ENCODE data around the gene TENM4. TPM values are rescaled to one million over a fixed set of nuclear protein-coding genes. Genes with fewer than 3 reads are reported as not detected.

Gene TENM4
- total RNA-seq, 1 donor from 2014 or later = 7.3 TPM

DNA sequence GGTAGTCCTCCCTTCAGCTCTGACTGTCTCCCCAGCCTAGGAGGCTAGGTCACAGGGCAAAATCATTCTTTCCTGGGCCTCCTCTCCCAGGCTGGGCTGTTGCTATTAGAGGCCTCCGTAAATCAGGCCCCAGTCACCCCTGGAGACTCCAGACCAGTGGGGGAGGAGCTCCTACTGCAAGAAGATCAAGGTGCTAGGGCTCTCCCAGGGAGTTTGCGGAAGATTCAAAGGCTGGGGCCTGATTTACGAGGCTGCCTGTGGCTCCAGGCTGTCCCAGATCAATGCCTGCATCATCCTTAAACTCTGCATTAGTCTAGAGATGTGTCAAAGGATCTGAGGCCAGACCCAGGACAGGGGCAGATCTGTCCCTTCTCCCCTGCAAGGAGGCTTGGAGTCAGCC is 346.2 kb downstream of the TENM4 start:
- no peak for DNase-seq (ENCODE audit: extremely low read depth, low read depth, low spot score)

DNA sequence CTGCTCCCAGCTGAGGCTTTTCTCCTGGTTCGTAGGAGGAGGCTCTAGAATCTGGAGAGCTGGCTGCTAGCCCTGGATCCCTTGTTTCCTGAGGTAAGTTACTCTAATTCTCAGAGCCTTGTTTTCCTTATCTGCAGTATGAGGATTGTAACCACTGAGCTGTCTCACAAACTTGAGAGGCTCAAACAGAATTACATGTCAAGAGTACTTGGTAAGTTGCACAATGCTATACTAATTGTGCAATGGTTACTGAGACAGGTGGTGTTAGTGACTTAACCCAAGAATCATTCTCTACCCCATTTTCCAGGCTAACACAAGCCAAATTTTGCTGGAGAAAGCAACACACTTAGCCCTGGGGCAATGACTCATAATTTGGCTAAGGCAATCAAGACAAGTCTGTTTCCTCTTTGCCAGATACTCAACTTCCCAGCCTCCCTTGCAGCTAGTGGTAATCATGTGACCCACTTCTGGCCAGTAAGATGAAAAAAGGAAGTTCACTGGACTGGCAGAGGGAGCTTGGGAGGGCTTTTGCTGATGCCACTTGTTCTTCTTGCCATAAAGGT is 348.0 kb downstream of the TENM4 start:
- DNase-seq (ENCODE audit: extremely low read depth, low read depth, low spot score) = no peak

DNA sequence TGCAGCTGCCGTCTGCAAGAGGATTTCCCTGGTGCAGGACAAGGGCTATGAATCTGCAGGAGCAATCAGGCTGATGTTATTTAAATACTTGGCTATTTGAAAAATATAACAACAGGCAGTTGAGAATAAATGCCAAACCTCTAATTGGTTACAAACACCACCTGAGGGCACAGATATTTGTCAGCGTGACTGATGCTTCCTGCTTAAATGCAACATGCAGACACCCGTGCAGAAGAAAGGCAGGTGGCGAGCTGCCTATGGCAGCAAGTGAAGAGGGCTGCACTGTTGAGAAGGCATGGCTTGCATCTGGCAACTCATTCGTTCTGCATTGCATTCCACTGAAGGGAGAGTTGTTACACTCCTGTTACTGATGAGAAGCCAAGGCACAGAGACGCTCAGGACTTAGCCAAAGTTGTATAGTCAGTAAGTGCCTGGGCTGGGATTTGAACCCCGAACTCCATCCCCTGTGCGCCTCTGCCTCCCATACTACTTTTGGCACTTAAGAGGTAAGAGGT is 350.6 kb downstream of the TENM4 start:
- DNase-seq (ENCODE audit: extremely low read depth, low read depth, low spot score) = no peak

DNA sequence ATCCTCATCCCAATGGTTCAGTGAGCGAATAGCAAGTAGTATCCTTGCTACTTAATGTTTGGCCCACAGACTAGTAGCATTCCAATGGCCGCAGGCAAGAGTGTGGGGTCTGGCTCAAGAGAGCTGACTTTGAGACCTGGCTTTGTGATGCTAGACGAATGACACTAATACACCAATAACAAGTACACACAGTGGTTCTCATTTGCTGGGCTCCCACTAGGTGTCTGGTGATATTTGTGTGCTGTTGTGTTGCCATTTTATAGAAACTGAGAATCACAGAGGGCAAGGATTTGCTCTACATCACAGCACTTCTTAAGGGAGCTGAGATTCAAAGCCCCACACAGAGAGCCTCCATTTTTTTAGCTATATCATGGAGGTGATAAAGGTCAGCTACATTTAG is 351.2 kb downstream of the TENM4 start:
- no peak for DNase-seq (ENCODE audit: extremely low read depth, low read depth, low spot score)

DNA sequence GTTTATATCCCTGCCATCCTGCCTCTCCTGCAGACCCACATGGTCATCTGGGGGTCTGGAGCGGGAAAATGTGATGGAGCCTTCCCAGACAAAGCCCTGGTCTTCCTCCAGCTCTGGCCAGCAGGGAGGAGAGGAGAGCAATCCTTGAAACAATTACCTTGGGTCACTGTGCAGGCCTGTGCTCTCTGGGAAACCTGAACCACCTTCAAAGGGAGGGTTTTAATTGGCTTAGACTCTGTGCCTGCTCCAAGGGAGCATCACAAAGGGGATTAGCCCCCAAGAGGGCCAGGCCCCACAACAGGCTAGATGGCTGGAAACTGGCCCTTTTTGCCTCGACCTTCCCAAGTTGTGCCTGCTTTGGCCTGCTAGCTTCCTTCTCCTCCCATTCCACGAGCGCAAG is 351.9 kb downstream of the TENM4 start:
- no peak for DNase-seq (ENCODE audit: extremely low read depth, low read depth, low spot score)

GRCh38 chr11:79087961-79088318 is 352.9 kb downstream of the TENM4 start:
- DNase-seq (ENCODE audit: extremely low read depth, low read depth, low spot score) = no peak

DNA sequence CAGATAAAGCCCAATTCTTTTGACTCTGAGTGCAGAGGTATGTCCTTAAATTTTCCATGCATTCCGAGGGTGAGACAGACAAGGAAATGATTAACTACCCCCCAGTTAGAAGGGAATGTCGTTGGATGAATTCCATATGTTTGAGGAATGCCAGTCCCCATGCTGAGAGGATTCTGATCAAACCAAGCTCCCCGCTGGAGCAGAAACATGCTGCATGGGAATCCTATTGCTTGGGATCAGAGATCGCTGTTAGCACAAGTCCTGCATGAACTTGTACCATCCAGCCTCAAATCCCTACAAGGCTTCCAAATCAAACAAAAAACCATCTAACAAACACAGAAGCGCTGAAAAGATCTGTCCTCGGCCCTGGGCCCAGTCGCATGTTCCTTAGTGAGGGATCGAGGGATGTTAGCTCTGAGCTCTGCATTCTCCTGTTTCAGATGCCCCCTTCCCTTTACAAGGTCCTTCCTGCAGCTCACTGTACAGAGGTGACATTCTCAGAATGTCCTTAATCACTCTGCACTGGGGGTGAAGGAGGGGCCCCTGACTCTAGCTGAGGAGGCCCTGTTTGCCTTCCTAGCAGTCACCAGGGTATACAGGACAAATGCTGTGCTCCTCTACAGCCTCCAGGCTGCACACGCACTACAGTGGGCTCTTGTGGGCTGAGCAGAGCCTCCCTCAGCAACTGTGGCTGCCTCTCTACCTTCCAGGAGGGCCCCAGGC is 353.4 kb downstream of the TENM4 start:
- no peak for DNase-seq (ENCODE audit: extremely low read depth, low read depth, low spot score)

- DNase-seq (ENCODE audit: extremely low read depth, low read depth, low spot score) = no peak
These were observed 354.8 kb downstream of the TENM4 start for GRCh38 chr11:79086056-79086455.

GRCh38 chr11:79084382-79084781 is 356.4 kb downstream of the TENM4 start:
- DNase-seq (ENCODE audit: extremely low read depth, low read depth, low spot score) = no peak

DNA sequence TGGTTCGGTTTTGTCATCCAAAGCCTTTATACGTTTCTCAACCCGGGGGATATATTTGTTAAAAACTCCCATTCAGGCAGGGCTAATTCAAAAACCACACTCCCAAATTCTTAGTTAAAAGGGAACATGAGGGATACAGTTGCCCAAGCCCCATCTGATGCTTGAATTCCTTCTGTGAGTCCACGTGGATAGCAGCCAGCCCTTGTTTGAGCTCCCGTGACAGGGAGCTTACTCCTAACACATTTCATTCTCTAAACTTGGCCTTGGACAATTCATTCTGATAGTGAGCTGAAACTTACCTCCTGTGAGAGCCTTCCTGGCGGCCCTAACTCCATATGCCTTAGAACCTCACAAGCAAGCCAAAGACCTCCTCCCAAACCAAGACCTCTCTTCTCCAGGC is 357.5 kb downstream of the TENM4 start:
- no peak for DNase-seq (ENCODE audit: extremely low read depth, low read depth, low spot score)

- DNase-seq (ENCODE audit: extremely low read depth, low read depth, low spot score) = no peak
These were observed 357.9 kb downstream of the TENM4 start for GRCh38 chr11:79082907-79083306.

DNA sequence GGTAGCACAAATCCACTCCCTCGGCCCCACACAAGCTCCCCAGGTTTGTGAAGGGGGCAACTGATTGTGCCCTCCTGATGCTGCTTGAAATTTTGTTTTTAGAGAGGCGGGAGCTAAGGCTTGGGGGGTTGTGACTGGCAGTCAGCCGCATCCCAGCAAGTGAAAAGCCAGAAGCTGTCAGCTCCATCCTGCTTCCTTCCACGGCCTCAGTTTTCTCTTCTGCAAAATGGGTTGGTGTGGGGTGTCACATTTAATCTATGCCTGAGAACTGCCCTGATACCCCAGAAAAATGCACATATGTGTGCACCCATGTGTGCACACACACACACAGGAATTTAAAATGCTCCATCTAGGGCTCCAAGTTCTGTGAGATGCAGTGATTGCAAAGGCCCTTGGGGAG is 358.6 kb downstream of the TENM4 start:
- DNase-seq (ENCODE audit: extremely low read depth, low read depth, low spot score) = no peak

- DNase-seq (ENCODE audit: extremely low read depth, low read depth, low spot score) = no peak
These were observed 359.3 kb downstream of the TENM4 start for GRCh38 chr11:79081471-79082031.

- DNase-seq (ENCODE audit: extremely low read depth, low read depth, low spot score) = no peak
These were observed 360.3 kb downstream of the TENM4 start for GRCh38 chr11:79080551-79080950.

DNA sequence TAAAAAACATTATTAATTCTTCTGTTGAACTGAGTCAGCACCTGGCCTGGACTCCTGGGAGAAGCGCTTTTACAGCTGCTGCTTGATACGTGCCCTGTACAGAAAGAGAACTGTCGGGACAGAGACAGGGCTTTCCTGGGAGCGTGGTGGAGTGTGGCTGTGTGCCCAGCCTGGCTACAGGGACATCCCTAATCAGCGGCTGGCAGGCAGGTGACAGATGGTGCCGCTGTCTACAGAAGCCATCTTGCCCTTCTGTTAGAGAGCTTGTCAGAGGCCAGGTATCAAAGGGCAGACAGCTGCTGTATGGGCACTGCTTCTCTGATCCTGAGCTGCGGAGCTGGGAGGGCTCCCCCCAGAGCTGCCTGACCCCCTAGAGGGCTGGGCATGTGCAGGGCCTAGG is 361.8 kb downstream of the TENM4 start:
- no peak for DNase-seq (ENCODE audit: extremely low read depth, low read depth, low spot score)

GRCh38 chr11:79078456-79078855 is 362.4 kb downstream of the TENM4 start:
- no peak for DNase-seq (ENCODE audit: extremely low read depth, low read depth, low spot score)

DNA sequence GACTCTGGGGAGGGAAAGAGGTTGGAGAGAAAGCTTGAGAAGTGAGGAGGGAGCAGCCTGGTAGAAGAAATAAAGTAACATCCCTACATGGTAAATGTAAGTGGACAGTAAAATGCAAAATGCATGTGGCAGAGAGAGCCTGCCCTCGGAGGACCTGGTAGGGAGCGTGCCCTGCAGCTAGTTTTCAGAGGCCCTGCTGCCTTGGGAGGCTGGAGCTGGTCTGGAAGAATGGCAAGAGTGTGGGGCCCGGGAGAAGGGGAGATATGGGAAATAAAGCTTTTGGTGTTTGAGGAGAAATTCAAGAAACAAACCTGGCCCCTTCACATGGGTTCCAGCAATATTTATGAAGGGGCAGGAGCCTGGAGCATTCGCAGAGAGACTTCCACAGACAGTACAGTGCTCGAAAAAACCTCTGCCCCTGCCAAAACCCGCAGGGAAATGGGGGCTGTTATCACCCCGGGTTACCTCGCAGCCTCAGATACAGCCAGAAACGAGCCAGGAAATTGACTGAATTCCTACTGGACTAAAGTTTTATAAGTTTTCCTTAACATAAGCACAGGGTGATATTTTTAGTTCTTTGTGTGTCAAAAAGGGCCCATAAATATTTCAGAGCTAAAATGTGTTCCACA is 363.0 kb downstream of the TENM4 start:
- no peak for DNase-seq (ENCODE audit: extremely low read depth, low read depth, low spot score)

- no peak for DNase-seq (ENCODE audit: extremely low read depth, low read depth, low spot score)
These were observed 364.2 kb downstream of the TENM4 start for GRCh38 chr11:79076526-79077115.

- DNase-seq (ENCODE audit: extremely low read depth, low read depth, low spot score) = no peak
These were observed 366.3 kb downstream of the TENM4 start for GRCh38 chr11:79074547-79074946.

DNA sequence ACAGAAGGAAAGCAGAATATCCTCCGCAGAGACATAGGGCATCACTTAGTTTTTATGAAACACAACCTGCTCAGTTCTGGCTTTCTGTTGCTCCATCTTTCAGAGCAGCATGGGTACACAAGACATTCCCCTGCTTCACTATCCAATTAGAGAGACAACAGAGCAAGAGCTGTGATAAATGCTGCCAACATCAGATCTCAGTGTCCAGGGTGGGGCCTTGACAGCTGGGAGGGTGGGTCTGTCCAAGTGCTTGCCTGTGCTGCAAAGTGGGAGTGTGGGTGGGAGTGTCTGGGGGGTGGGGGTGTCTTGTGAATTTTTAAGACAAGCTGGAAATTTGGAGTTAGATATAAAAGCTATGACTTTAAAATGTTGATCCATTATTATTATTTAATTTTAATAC is 369.6 kb downstream of the TENM4 start:
- no peak for DNase-seq (ENCODE audit: extremely low read depth, low read depth, low spot score)

DNA sequence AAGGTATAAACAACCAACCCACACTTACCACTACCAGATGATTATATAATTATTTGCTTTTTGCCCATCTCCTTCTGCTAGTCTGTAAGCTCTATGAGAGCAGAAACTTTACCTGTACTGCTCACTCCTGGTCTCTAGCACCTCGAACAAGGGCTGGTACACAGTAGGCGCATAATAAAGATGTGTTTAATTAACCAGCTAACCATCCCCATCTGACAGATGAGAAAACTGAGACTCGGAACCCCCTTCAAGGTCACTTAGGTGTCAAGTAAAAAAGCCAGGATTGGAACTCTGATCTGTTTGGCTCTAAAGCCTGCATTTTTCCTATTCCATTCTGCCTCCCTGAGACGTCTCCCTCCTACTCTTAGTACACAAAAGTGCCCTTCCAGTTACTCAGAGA is 370.3 kb downstream of the TENM4 start:
- no peak for DNase-seq (ENCODE audit: extremely low read depth, low read depth, low spot score)

GRCh38 chr11:79069504-79069903 is 371.3 kb downstream of the TENM4 start:
- DNase-seq (ENCODE audit: extremely low read depth, low read depth, low spot score) = no peak

Measured in glomerular endothelial cell (primary cell).